Spleen (tissue), 7 donors: Measurements from ENCODE around the gene FOXD4L5.
"Not testable (repeated sequence)": the region's sequence is repeated elsewhere in the genome, so short reads cannot be mapped to it uniquely, and the experiment has no call there.

ENCODE experiments used
- CTCF ChIP-seq, 11 experiments: fragments of 200-600 bp in 7 of 11; fragments of 450-650 bp in 4 of 11; sonication (generic) in 4 of 11; IDR thresholded peaks in 8 of 11; conservative IDR thresholded peaks in 3 of 11; 1 replicate in 7 of 11; 2 replicates in 4 of 11; pipeline versions ENCODE4 v1.4.0 to v1.8.0; 2016 to 2021; ENCODE audit warnings: antibody characterized with exemption in 11 of 11, inconsistent platforms in 4 of 11, mild to moderate bottlenecking in 1 of 11
- POLR2AphosphoS5 ChIP-seq, 3 donors: sonication (generic); formaldehyde crosslinking; IDR thresholded peaks; one replicate each; pipeline ENCODE4 v1.5.1; 2017; ENCODE audit warnings: antibody characterized with exemption in 3 of 3
- donor health status: DM: no; HTN: no; CAD: no; lungs with moderate emphysema.
- donor health status: DM: no; HTN: no; CAD: no.
- donor health status: DM: no; HTN: no; CAD: no.

DNA sequence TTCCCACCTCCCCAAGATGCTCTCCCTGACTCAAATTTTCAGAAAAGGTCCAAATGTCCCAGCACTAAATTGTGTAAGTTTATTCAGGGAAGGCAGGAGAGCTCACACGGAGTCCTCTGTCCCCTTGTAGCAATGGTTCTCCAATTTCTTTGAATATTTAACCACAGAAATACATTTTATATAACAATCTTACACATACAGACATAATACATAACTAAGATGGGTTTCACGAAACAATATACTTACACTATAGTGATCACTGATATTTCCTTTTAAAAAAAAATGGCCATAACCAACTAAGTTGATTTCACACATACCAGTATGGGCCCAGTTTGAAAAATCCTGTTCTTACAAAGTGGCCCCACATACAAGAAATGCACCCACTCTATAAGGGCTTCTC, at the start of gene FOXD4L5:
- TF ChIP-seq CTCF (IDR thresholded peaks at IDR 0.05 in 8 of 11, conservative IDR thresholded peaks at IDR 0.05 in 3 of 11); POLR2AphosphoS5 (IDR thresholded peaks at IDR 0.05): not testable (repeated sequence)
